Measurements from ENCODE around the gene FCGBP.
"Not testable (repeated sequence)": the region's sequence is repeated elsewhere in the genome, so short reads cannot be mapped to it uniquely, and the experiment has no call there.

The FCGBP gene

DNA sequence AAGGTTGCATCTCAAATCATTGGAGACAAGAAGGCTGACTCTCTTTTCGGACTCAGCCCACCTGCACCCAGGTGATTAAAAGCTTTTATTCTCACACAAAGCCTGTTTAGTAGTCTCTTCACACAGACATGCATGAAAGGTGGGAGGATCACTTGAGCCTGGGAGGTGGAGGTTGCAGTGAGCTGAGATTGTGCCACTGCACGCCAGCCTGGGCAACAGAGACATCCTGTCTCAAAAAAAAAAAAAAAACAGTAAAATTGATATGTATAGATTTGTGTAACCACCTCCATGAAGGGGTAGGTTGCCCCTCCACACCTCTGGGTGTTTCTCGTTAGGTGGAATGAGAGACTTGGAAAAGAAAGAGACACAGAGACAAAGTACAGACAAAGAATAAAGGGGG lies 24.5 kb upstream of the FCGBP start:
- H3K36me3 Mint-ChIP-seq; H3K4me3 Mint-ChIP-seq; H3K9me3 Mint-ChIP-seq; DNase-seq (ENCODE audit: low spot score in 2 of 2); ATAC-seq: not testable (repeated sequence)
- peak overlapping the region; percentile 66 for H3K27ac Mint-ChIP-seq
- peaks cover 15% of the 10 kb centered on the region for H3K4me1 Mint-ChIP-seq

DNA sequence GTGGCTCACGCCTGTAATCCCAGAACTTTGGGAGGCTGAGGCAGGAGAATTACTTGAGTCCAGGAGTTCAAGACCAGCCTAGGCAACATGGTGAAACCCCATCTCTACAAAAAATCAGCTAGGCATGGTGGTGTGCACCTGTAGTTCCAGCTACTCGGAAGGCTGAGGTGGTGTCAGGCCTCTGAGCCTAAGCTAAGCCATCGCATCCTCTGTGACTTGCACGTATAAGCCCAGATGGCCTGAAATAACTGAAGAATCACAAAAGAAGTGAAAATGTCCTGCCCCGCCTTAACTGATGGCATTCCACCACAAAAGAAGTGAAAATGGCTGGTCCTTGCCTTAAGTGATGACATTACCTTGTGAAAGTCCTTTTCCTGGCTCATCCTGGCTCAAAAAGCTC lies 23.5 kb upstream of the FCGBP start:
- not testable (repeated sequence) for DNase-seq (ENCODE audit: low spot score in 2 of 2); H3K4me3 Mint-ChIP-seq; H3K27ac Mint-ChIP-seq; H3K9me3 Mint-ChIP-seq; H3K36me3 Mint-ChIP-seq; ATAC-seq
- H3K4me1 Mint-ChIP-seq, result peaks cover 25% of the 10 kb centered on the region

DNA sequence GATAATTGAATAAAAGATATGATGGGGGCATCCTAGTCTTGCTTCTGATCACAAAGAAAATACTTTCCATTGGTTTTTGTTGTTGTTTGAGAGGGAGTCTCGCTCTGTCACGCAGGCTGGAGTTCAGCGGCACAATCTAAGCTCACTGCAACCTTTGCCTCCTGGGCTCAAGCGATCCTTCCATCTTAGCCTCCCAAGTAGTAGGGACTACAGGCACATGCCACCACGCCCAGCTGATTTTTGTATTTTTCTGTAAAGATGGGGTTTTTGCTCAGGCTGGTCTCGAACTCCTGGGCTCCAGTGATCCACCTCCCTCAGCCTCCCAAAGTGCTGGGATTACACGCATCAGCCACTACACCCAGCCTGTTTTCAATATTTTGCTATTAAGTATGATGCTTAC lies 19.5 kb upstream of the FCGBP start:
- no peak for DNase-seq (ENCODE audit: low spot score in 2 of 2)
- Mint-ChIP-seq H3K4me1 (peaks cover 43% of the 10 kb centered on the region), H3K27ac (no peak overlapping the region), H3K36me3 (no peaks in the 10 kb centered on the region), H3K9me3 (no peaks in the 10 kb centered on the region), H3K4me3 (peak overlapping the region; percentile 44)
- no peak for ATAC-seq

DNA sequence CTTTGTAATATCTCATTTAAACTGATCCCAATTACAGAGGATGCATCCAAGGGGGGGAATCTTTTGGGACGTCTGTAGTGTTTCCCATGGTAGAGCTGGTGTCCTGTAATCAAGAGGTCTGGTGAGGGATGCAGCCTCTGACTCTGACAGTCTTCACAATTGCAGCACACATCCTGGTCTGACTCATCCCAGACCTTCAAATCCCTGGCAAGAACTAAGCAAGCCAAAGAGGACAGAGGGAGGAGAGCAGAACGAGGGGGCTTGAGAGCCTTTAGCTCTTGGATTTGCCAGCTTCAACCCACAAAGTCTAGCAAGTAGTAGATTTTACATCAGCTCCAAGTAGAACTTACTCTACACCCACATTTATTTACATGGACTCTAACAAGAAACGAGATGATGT lies 17.3 kb upstream of the FCGBP start:
- Mint-ChIP-seq H3K9me3 (no peaks in the 10 kb centered on the region), H3K4me1 (peaks cover 47% of the 10 kb centered on the region), H3K27ac (peak overlapping the region; percentile 82), H3K36me3 (no peaks in the 10 kb centered on the region), H3K4me3 (peak overlapping the region; percentile 44)
- DNase-seq (ENCODE audit: low spot score in 2 of 2) (no peak), ATAC-seq (peak; percentile 47)

DNA sequence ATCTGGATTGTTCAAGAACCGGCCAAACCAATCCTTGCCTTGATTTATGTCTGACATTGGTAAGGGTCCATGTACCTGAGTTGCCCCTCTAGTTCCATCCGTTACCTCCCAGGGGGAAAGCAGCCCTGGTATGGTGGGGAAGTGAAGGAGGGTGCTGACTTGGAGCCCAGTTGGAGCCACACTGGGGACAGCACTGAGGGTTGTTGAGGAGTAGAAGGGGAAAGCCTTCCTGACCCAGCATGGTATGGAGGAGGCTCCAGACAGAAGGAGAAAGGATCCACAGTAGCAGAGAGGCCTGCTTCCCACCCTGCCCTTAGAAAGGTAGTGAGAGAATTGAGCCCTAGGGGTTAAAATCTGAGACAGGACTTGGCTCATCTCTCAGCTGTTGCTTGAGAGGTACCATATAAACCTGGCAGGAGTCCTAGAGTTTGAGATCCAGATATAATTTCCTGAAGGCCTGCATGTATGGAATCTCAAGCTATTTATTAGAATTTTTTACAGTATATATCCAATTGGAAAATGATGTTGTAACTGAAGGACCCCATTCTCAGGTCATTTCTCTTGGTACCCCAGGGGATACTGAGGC lies 16.7 kb upstream of the FCGBP start:
- ATAC-seq (no peak), DNase-seq (ENCODE audit: low spot score in 2 of 2) (no peak)
- H3K4me3 Mint-ChIP-seq, result peak overlapping the region; percentile 44
- H3K4me1 Mint-ChIP-seq, result peaks cover 51% of the 10 kb centered on the region
- H3K36me3 Mint-ChIP-seq, result no peaks in the 10 kb centered on the region
- peak overlapping the region; percentile 82 for H3K27ac Mint-ChIP-seq
- no peaks in the 10 kb centered on the region for H3K9me3 Mint-ChIP-seq

DNA sequence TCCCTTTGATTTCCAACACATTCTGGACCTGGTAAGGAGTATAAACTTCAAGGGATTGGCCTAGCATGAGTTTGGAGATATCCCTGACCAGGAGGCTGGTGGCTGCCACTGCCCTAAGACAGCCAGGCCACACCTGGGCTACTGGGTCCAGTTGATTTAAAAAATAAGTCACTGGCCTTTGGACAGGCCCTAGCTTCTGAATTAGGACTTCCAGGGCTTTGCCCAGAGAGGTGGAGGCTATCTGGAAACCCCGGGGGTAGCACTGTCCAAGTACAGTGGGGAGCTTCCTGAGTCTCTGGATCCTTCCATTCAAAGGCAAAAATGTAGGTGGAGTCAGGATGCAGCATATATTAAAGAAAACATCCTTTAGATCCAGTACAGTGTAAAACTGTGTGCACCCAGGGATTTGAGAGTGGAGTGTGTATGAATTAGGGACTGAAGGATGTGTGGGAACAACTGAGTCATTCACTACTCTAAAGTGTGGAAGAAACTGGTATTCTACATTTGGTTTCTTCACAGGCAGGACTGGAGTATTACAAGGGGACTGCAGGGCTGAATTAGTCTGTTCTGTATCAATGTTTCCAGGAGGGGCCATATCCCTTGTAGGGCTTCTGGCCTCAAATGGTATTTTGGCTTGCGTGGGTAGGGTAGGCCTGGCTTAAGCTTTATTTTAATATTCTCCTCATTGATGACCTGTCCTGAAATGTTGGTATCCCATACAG lies 14.8 kb upstream of the FCGBP start:
- H3K4me3 Mint-ChIP-seq, result no peak overlapping the region
- peaks cover 55% of the 10 kb centered on the region for H3K4me1 Mint-ChIP-seq
- DNase-seq (ENCODE audit: low spot score in 2 of 2), result no peak
- ATAC-seq, result peak; percentile 26
- H3K27ac Mint-ChIP-seq, result peak overlapping the region; percentile 52
- no peaks in the 10 kb centered on the region for H3K36me3 Mint-ChIP-seq
- no peaks in the 10 kb centered on the region for H3K9me3 Mint-ChIP-seq

DNA sequence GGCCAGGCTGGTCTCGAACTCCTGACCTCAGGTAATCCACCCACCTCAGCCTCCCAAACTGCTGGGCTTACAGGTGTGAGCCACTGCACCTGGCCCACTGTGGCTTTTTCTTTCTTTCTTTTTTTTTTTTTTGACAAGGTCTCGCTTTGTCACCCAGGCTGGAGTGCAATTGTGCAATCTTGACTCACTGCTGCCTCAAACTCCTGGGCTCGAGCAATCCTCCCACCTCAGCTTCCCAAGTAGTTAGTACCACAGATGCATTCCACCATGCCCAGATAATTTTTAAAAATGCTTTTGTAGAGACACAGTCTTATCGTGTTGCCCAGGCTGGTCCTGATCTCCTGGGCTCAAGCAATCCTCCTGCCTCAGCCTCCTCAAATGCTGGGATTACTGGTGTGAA lies 12.1 kb upstream of the FCGBP start:
- H3K27ac Mint-ChIP-seq, result peak overlapping the region; percentile 83
- no peak for ATAC-seq
- H3K4me1 Mint-ChIP-seq, result peaks cover 51% of the 10 kb centered on the region
- DNase-seq (ENCODE audit: low spot score in 2 of 2), result no peak
- H3K4me3 Mint-ChIP-seq, result no peak overlapping the region
- no peaks in the 10 kb centered on the region for H3K36me3 Mint-ChIP-seq
- no peaks in the 10 kb centered on the region for H3K9me3 Mint-ChIP-seq

DNA sequence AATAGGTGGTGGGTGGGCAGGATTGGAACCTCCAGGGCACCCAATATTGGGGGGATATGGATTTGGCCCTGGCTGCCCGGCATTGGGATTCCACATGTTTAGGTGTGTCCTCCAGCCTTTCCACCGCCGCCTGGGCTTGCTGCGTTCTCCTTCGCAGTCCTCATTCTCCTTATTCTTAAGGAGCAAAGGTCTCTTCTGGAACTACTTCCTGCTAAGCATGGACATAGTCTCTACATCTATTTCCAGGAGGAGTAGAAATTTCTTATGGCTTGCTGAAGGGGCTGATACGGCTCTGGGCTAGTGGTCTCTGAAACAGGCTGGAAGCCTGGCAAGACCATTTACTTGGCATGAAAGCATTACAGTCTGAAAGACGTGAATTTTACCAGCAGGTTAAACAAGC lies 9.2 kb upstream of the FCGBP start:
- Mint-ChIP-seq H3K9me3 (peaks cover 13% of the 10 kb centered on the region), H3K4me1 (peaks cover 50% of the 10 kb centered on the region), H3K4me3 (no peak overlapping the region), H3K27ac (peak overlapping the region; percentile 84), H3K36me3 (no peaks in the 10 kb centered on the region)
- ATAC-seq, result no peak
- DNase-seq (ENCODE audit: low spot score in 2 of 2), result no peak

DNA sequence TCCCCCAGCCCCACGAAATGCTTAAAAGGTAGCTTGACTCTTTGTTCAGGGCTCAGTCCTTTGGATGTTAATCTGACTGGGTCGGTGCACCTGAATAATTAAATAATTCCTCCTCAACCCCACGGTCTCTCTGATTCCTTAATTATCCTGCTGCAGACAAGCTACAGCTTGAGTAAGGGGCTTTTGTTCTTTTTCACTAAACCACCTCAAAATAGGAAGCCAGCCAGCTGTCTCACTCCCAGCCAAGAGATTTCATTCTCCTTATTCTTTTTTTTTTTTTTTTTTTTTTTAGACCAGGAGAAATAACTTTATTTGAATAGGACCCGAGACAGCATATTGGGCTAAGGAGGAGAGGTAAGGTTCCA lies 7.9 kb upstream of the FCGBP start:
- Mint-ChIP-seq H3K27ac (peak overlapping the region; percentile 84), H3K9me3 (peaks cover 13% of the 10 kb centered on the region), H3K4me1 (peaks cover 57% of the 10 kb centered on the region), H3K36me3 (no peaks in the 10 kb centered on the region), H3K4me3 (peak overlapping the region; percentile 56)
- ATAC-seq (no peak), DNase-seq (ENCODE audit: low spot score in 2 of 2) (no peak)

DNA sequence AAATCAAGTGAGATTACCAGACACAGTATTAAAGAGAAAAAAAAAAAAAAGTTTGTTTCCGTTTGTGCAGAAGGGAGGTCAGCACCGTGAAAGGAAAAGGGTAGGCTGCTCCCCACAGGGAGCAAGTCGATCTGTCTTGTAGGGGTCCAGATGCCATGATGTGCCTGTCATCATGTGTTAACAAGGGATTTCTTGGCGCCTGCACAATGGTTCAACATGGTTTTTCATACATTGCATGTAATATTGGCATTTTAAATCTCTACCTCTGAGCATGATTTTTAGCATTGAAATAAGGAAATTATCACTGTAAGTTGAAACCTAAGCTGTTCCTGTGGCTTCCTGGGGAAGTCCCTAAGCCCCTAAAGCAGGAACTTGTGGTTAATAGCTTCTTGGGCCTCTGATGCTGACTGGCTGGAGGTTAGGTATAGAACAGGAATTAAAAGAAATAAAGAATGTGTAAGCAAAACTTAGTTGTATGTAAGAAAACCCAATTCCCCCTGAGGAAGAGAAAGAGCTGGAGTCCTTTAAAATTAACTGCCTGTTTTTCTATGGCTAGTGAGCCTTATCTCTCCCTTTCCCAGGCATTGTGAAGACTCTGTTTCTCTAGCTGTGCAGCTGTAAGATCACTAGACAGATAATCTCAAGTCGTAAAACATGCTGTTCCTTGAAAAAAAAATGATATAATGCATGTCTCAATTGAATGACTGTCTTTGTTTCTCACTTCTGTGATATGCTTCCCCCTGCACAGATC lies 7.4 kb upstream of the FCGBP start:
- peaks cover 13% of the 10 kb centered on the region for H3K9me3 Mint-ChIP-seq
- DNase-seq (ENCODE audit: low spot score in 2 of 2) (peak in 1 of 2 donors; percentile 60), ATAC-seq (peak; percentile 80)
- H3K27ac Mint-ChIP-seq, result peak overlapping the region; percentile 84
- H3K4me3 Mint-ChIP-seq, result peak overlapping the region; percentile 56
- peaks cover 61% of the 10 kb centered on the region for H3K4me1 Mint-ChIP-seq
- no peaks in the 10 kb centered on the region for H3K36me3 Mint-ChIP-seq

DNA sequence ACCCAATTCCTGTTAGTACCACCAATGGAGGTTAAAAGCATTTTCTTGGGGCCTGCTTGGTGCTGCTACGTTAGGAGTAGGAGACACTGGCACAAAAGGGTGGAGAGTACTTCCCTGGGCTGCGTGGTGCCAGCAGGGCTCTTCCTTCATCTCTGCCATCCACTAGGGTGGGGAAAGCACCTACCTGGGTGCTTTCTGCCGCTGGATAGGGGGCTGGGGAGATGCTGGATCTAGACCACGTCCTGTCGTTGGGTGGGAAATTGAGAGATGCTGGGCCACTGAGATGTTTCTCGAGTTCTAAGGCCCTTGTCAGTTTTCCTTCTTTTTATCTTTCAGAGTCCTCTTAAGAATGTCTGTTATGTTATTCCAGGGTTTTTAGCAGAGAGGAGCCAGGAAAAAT lies 6.7 kb upstream of the FCGBP start:
- no peak for DNase-seq (ENCODE audit: low spot score in 2 of 2)
- no peak for ATAC-seq
- Mint-ChIP-seq H3K4me3 (peak overlapping the region; percentile 56), H3K27ac (peak overlapping the region; percentile 84), H3K9me3 (peaks cover 13% of the 10 kb centered on the region), H3K36me3 (no peaks in the 10 kb centered on the region), H3K4me1 (peaks cover 62% of the 10 kb centered on the region)

DNA sequence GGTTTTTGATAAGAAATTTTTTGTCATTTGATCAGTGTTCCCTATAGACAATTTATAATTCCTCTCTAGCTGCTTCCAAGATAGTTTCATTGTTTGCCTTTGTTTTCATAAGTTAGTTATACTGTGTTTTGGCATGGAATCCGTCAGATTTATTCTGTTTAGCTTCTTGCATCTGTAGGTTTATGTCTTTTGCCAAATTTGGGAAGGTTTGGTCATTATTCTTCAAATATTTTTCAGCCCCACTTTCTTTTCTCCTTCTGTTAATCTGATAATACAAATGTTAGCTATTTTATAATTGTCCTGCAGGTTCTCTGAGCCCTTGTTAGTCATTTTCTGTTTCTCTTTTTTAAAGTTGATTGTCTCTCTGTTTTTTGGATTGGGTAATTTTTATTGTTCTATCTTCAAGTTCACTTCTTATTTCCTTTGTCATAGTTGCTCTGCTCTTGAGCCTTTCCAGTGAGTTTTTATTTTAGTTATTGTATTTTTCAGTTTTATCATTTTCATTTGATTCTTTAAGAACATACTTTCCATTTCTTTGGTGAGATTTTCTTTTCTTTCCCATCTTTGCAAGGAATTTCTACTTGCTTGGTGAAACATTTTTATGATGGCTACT lies 5.9 kb upstream of the FCGBP start:
- Mint-ChIP-seq H3K4me1 (peaks cover 70% of the 10 kb centered on the region), H3K9me3 (peaks cover 13% of the 10 kb centered on the region), H3K36me3 (no peaks in the 10 kb centered on the region), H3K4me3 (peak overlapping the region; percentile 56), H3K27ac (peak overlapping the region; percentile 84)
- ATAC-seq, result no peak
- no peak for DNase-seq (ENCODE audit: low spot score in 2 of 2)

DNA sequence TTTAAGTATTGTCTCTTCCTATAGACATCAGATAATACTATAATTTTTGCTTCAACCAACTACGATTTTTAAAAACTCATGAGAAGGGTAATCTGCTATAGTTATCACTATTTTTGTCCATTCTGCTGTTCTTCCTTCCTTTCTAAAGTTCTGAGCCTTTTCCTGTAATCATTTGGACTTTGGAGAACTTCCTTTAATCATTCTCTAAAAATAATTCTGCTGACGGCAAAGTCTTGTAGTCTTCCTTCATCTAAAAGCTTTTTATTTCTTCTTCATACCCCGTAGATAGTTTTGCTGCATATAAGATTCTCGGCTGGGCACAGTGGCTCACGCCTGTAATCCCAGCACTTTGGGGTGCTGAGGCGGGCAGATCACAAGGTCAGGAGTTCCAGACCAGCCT lies 5.1 kb upstream of the FCGBP start:
- ATAC-seq (no peak), DNase-seq (ENCODE audit: low spot score in 2 of 2) (no peak)
- no peaks in the 10 kb centered on the region for H3K36me3 Mint-ChIP-seq
- peak overlapping the region; percentile 84 for H3K27ac Mint-ChIP-seq
- peaks cover 13% of the 10 kb centered on the region for H3K9me3 Mint-ChIP-seq
- no peak overlapping the region for H3K4me3 Mint-ChIP-seq
- H3K4me1 Mint-ChIP-seq, result peaks cover 77% of the 10 kb centered on the region

DNA sequence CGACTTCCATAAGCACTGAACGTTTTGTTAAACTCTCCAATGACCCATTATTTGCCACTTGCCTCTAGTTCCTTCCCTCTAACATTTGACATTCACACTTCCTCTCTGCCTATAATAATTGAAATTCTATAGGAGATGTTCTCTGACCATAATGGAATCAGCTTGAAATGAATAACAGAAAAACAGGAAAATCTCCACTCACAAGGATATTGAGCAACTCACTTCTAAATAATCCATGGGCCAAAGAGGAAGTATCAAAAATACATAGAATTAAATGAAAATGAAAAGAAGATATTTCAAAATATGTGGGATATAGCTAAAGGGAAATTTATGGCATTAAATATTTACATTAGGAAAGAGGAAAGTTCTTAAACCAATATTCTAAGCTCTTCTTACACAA lies 3.4 kb upstream of the FCGBP start:
- H3K36me3 Mint-ChIP-seq, result no peaks in the 10 kb centered on the region
- H3K4me1 Mint-ChIP-seq, result peaks cover 72% of the 10 kb centered on the region
- H3K9me3 Mint-ChIP-seq, result peaks cover 16% of the 10 kb centered on the region
- DNase-seq (ENCODE audit: low spot score in 2 of 2), result no peak
- ATAC-seq, result no peak
- H3K27ac Mint-ChIP-seq, result peak overlapping the region; percentile 93
- no peak overlapping the region for H3K4me3 Mint-ChIP-seq

DNA sequence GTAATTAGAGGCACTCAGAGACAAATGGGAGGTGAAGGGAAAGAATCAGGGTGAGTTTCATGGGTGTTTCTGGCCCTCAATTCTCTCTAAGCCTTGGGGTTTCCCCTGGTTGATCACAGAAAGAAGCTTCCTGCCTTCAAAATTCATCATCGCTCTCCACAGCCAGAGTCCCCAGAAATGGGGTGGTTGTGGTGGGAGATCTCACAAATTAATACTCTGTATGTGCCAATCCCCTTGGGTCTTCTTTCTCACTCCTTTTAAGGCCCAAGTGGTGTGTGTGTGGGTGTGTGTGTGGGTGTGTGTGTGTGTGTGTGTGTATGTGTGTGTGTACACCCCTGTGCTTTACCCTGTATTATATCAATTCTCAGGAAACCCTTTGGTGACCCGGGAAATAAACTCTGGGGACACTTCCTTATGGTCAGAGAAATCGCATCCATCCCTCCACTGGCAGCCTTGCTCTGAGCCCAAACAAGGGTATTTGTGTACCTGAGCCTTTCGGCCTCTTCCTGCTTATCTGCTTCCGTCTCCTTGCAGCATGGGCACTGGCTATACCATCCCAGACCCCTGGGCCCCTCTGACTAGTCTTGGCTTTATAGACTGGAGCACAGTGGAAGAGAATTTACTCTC lies 2.8 kb upstream of the FCGBP start:
- Mint-ChIP-seq H3K4me3 (peak overlapping the region; percentile 32), H3K27ac (peak overlapping the region; percentile 93), H3K36me3 (no peaks in the 10 kb centered on the region), H3K4me1 (peaks cover 67% of the 10 kb centered on the region), H3K9me3 (peaks cover 16% of the 10 kb centered on the region)
- ATAC-seq (peak; percentile 87), DNase-seq (ENCODE audit: low spot score in 2 of 2) (peak in 1 of 2 donors; percentile 56)
